Cortex of kidney (tissue), 1 donor: ENCODE data around the gene BCAR3.

Source experiments
- DNase-seq: peaks from one replicate; lab custom pipeline; 2025; lab: John Stamatoyannopoulos, UW

The BCAR3 gene

GRCh38 chr1:93638307-93638847 lies 43.3 kb downstream of the BCAR3 start:
- no peak for DNase-seq

GRCh38 chr1:93636712-93637111 lies 44.9 kb downstream of the BCAR3 start:
- no peak for DNase-seq

DNA sequence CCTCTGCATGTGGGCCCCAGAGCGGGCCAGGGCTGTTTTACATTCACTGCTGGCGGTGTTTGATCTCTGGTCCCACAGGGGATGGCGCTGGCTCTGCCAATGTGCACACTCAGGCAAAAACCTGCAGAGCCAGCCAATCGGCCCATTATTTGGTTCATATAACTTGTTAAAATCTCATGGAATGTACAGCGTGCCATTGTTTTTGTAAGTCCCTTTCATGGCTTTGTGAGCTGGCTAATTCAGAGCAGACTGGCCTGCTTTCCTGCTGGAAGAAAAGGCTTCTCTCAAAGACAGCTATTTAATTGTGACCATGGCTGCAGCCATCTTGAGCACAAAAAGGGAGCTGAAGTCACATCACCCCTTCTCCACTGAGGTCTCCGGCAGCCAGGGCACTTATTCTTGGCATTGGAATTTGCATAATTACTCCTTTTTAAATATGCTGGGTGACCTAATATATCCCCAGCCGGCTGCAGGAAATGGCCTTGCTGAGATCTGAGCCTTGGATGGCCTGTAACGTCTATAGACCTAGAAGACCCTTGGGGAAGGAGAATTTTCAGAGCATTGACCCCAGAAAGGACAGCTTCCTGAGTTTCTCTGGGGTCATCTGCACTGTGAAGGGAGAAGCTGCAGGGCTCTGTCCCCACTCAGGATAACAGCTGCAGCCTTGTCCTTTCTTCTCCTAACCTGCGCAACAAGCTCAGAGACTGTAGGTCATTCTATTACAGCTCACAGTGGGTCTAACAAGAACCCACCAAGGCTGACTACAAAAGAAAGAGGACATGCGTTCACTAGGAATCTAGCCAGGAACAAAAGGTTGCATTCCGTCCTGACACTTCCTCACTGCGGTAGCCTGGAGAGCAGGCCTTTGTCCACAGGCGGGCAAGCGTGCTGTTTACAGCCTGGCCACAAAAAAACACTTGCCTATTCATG lies 45.8 kb downstream of the BCAR3 start:
- no peak for DNase-seq

DNA sequence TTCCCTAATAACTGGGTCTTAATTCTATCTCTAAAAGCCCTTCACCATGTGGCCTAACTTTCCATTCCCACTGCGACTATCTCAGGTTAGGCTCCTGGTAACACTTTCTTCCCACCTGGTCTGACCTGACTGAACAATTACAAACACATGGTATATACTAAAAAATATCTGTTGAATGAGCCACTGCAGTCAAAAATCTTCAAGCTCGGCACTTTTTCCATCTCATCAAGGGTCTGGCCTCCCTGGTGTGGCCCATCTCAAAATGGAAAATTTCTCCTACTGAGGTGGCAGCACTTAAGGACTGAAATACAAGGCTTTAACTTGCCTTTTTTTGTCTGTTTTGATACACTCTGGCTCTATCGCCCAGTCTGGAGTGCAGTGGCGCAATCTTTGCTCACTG lies 48.3 kb downstream of the BCAR3 start:
- no peak for DNase-seq

DNA sequence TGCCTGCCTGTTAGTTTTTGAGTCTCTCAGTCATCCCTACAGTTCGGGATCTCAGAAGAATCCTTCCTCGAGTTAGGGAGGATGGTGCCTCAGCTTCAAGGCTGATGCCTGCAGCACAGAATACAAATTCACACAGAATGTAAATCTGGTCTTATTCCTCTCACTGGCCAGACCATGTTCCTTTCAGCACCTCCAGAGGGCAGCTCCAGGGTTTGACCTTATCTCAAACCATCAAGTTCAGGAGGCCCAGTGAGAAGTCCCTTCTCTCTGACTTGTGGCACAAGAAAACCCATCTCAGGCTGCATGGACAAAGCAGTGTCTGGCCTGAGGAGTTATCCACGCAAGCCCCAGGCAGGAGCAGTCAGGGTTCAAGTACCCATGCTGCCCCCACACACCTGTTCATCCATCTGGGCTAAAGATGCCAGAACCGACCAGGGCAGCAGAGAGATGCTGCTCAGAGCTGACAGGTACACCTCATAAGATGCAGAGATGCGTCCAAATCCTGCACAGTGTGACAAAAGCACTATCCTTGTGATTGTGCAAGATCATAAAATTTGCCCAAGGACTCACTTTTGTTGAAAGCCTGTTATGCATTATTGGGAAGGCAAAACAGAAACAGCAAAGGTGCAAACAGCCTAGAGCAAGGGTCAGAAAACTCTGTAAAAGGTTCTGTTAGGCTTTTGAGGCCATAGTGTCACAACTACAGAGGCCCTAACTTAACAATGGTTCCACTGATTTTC lies 49.8 kb downstream of the BCAR3 start:
- no peak for DNase-seq

DNA sequence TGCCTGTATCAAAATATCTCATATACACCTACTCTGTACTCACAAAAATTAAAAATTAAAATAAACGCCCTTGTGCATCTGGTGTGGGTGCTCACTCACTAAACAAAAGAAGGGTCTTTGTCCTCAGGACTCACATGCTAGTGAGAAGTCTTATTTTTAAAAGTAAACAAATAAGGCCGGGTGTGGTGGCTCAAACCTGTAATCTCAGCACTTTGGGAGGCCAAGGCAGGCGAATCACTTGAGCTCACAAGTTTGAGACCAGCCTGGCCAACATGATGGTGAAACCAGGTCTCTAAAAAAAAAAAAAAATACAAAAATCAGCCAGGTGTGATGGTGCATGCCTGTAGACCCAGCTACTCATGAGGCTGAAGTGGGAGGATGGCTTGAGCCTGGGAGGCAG lies 51.5 kb downstream of the BCAR3 start:
- no peak for DNase-seq

- no peak for DNase-seq
Measured at GRCh38 chr1:93629101-93630059, 52.3 kb downstream of the BCAR3 start.

- no peak for DNase-seq
Measured at GRCh38 chr1:93628681-93629080, 53.0 kb downstream of the BCAR3 start.

DNA sequence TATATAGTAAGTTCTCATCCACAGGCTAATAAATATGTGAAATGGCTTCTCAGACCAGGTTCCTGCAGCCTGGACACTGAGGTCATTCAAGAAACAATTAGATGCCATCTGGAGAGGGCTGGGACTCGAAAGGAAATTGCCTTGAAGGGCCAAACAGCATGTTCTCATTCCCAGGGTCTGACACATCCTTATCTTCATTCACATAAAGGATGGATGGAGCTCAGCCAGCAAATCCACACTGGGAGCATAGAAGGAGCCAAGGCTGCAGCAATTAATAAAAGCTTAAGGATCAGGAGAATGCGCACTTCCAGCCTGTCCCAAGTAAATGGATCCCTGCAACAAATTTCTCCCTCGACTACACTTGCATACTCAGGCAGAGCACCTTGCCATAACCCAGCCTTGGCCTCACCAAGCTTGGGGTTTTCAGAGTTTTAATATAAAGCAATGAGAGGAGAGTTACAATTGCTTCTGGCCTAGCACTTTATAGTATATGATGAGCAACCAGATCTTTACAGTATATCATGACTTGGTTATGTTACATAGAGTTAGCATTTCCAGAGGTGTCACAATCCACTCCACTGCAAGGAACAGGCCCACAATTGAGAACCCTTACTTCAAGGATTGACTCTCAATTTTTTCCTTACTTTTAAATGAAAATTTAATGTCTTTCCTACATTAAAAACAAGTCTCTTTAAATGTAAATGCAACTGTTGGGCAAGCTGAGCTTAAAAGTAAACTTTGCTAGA lies 55.9 kb downstream of the BCAR3 start:
- no peak for DNase-seq

DNA sequence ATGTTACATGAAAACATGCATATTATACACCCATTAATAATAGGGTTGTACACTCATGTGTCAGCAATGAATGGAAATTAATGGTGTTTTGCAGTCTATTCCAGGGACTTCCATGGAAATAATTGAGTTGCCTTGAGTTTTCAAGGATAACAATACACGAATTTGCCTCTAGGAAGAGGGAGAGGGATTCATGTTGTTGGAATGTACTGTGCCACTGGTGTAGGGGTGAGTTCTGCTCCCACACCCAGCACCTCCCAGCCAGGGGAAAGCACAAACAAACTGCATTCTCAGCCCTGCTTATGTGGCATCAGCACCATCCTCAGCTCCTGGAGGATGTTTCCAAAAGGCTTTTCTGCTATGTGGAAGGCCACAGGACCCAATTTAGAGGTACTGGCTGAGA lies 57.8 kb downstream of the BCAR3 start:
- no peak for DNase-seq

DNA sequence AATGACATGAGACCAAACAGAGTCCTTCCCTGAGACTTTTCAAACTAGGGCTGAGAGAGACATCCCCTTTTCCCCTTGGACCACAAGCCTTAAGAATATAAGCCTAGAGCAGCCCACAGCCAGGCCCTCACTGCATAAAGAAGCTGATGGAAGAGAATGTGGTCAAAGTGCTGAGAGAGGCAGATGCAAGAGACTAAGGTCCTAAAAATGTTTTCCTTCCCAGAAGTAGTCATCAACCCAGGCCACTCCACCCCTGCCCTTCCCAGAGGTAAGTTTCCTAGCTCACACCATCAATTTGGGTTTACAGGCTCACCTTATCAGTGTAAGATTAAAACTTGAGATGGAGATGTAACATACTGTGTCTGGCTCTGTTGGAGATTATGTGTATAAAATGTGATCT lies 58.2 kb downstream of the BCAR3 start:
- no peak for DNase-seq

DNA sequence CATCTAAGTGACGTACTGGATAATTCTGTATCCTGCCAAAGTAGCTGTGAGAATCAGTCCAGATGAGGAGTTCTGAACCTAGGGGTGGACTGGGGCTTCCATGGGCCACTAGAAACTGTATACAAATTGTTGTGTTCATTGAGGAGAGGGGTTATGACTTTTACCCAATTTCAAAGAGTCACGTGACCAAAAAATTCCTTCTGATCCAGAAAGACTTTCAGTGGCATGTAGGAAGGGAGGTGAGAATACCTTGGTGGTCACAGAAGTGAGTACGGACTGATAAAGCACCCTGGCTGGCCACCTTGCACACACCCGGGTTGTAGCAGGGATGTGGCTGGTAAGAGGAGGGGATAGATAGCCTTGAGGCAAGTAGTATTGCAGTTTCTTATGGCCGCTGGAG lies 60.4 kb downstream of the BCAR3 start:
- no peak for DNase-seq

DNA sequence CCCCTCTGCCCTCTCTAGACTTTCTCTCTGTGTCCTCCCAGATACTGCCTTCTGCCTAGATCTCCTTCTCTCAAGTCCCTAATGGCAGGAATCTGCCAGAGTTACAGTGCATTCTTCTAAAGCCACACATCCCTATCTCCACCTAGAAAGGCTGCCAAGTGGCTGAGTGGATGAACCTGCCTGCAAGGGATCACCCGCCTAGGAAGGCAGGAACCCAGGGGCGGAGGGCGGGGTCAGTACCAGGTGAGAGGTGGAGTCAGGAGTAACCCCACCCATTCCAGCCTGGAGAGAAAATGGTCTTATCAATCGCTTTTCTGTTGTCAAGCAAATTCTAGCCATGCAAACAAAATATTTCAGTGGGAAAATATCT lies 60.8 kb downstream of the BCAR3 start:
- DNase-seq: no peak

- no peak for DNase-seq
Measured at GRCh38 chr1:93620172-93620840, 61.3 kb downstream of the BCAR3 start.

DNA sequence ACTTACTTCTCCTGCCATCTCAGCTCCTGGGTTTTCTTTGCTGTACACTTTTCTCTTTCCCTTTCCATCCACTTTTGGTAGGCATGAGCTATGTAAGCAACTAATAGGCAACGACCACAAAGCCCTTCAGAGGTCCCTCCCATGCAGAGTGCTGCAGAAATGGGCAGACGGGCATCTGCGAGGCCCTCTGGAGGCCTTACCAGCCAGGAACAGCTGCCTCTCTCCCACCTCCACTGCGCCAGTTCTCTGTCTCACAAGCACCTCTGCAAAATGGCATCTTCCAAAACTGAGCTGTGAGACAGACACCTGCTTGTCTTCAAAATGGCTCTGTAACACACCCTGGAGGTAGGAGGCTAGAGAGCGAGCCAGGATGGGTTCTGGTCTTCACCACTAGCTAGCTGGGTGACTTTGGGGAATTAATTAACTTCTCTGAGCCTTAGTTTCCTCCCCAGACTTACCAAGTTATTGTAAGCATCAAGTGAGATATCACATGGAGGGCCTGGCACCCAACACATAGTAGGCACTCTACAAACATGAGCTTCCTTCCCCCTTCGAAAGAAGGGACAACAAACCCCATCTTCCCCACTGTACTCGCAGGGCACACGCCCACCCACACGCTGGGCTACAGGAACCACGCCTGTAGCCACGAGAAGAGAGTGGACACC lies 62.0 kb downstream of the BCAR3 start:
- DNase-seq: no peak

DNA sequence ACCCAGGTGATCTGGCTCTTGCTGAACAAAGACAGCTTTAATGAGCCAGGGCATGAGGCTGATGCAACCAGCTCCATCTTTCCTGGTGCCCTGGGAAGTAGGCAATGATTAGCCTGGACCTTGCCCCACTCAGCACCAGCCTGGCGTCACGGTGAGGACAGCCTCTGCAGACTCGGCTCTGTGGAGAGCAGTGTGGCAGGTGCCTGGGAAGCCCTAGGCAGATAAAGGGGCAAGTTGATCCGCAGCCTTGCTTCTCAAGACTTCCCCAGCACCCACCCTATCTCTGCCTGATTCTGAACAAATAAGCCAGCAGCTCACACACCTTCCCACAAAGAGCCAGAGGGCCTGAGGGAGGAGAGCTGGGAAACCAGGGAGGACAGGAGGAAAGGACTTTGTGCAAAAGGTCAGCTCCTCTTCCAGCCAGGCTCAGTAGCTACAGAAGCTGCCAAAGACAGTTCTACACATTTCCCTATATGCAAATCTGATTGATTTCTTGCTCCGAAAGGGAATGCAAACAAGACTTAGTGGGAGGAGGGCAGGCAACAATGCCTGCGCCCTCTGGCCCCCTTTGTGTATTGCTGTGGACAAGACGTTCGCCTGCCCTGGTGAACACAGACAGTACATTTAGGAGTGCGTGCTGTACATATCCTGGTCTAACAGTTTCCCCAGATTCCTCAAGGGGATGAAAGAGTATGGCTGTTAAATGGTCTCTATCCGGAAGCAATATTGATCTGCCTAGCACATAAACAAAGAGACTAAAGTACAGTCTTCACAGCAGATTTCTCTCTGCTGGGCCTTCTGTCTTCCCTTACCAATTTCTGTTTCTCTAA lies 63.8 kb downstream of the BCAR3 start:
- DNase-seq: no peak

- no peak for DNase-seq
Measured at GRCh38 chr1:93616996-93617669, 64.5 kb downstream of the BCAR3 start.

DNA sequence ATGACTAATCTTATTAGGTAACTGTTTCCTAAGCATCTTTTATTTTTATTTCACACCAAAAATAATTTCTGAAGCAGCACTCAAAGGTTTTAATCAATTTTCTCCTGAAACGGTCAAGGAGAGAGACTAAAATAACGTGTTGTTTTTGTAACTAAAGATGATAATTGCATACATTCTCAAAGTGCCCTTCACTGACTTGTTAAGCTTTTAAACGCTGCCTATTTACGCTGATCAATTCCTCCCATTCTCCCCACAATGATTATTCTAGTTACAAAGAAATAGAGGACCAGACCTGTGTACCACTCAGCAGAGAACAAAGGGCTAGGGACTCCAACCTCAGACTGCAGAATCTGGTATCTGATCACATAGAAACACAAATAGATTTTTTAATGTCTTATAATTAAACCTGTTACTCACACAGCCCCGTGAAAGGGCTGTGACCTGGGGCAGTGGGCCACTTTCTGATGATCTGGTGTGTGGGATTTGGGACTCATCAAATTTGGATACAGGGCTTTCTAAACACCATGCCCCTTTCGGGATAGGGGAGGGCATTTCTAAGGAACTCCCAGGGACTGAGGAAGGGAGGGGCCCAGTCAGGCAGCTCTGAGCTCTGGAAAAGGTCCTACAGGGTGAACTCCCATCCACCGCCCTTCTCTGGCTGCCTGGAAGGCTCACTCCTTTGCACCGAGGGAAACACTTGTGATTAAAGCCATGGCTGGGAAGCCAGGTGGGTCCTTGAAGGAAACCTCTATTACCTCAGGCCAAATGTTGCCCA lies 65.2 kb downstream of the BCAR3 start:
- no peak for DNase-seq
